Activated B cell treated with CpG ODN at 0.5 μM for 24 hours (primary cell): ENCODE measurements around the gene LTA. TPM values are rescaled to one million over a fixed set of nuclear protein-coding genes. Genes with fewer than 3 reads are reported as not detected.
A peak's percentile ranks its signal among the peaks of the same experiment; 100 is the strongest.

Source experiments
- ATAC-seq: fragments of 200-7000 bp; cut with Tn5 transposase; one replicate; pipeline ENCODE4 v1.10.0; 2021; ENCODE audit warnings: low read depth, mild to moderate bottlenecking, moderate library complexity
- CTCF ChIA-PET: fragments of 350-600 bp; sonication (Branson Sonifier 250); formaldehyde crosslinking; loops from one replicate; lab custom pipeline; 2021; ENCODE audit warnings: antibody characterized with exemption; lab: Charles Lee
- POLR2A ChIA-PET: fragments of 350-600 bp; sonication (Branson Sonifier 250); formaldehyde crosslinking; loops from one replicate; lab custom pipeline; 2021; ENCODE audit warnings: antibody characterized with exemption; lab: Charles Lee
- DNase-seq: peaks from one replicate; pipeline ENCODE4 v3.0.0; 2022
- H3K27ac Mint-ChIP-seq: one replicate; pipeline ENCODE4 v1.8.0; 2020; ENCODE audit warnings: mixed read lengths
- H3K27me3 Mint-ChIP-seq: one replicate; pipeline ENCODE4 v1.8.0; 2021; ENCODE audit warnings: mixed read lengths
- H3K36me3 Mint-ChIP-seq: one replicate; pipeline ENCODE4 v1.8.0; 2021; ENCODE audit warnings: low read depth, mixed read lengths
- H3K4me1 Mint-ChIP-seq: one replicate; pipeline ENCODE4 v1.8.0; 2021; ENCODE audit warnings: mixed read lengths
- H3K4me3 Mint-ChIP-seq: one replicate; pipeline ENCODE4 v1.8.0; 2020; ENCODE audit warnings: mild to moderate bottlenecking, mixed read lengths
- H3K9me3 Mint-ChIP-seq: one replicate; pipeline ENCODE4 v1.8.0; 2020; ENCODE audit warnings: mixed read lengths
- CTCF ChIP-seq: fragments of 200-600 bp; IDR thresholded peaks from one replicate; pipeline ENCODE4 v1.8.0; 2022; ENCODE audit warnings: antibody characterized with exemption, mild to moderate bottlenecking
- intact Hi-C: fragments of 100-400 bp; cut with micrococcal nuclease; formaldehyde crosslinking; loops from one replicate; pipeline ENCODE4 v1.15.1; 2024
- total RNA-seq: library from RNA; stranded (reverse); gene quantifications from 2 replicates; pipeline ENCODE4 v1.2.3, GENCODE V29; 2022

The LTA gene
- total RNA-seq = 60.4 and 66.0 TPM in 2 replicates

- intact Hi-C loops = loop anchor here (1.0 kb wide), 2 partner anchors 8 to 12 kb away; no protein-coding TSS in a partner anchor
- Mint-ChIP-seq H3K4me3 (peak within 1 kb of the TSS; percentile 98), H3K36me3 (peaks cover 39% of the 10 kb centered on the region), H3K27me3 (no peaks in the 10 kb centered on the region), H3K9me3 (no peaks in the 10 kb centered on the region), H3K27ac (peak within 1 kb of the TSS; percentile 99), H3K4me1 (peaks cover 97% of the 10 kb centered on the region)
- CTCF ChIA-PET = interaction anchor here (2.9 to 25.7 kb wide), 4 partner anchors 9 to 24 kb away, joined by 21 to 611 read pairs (median 305); partner anchors contain the start of genes ATP6V1G2, DDX39B, LST1 and LTB
- peak; percentile 43 for ATAC-seq
- DNase-seq = peak; percentile 72
- POLR2A ChIA-PET = interaction anchor here (0.6 to 25.3 kb wide), 9 partner anchors 9 to 111 kb away, joined by 3 to 1155 read pairs (median 51); partner anchors contain the start of genes DDX39B, LST1, LTB and NCR3
- TF ChIP-seq CTCF = no peak
Measured at GRCh38 chr6:31572041-31572911, at the start of gene LTA. LTA (plus strand) TSS chr6:31572289; CDS start chr6:31572743, 454 bp downstream.

GRCh38 chr6:31525553-31525931 lies 46.5 kb upstream of the LTA start:
- ChIA-PET POLR2A (no interaction called here), CTCF (no interaction called here)
- no peak for TF ChIP-seq CTCF
- no peaks in the 10 kb centered on the region for H3K4me1 Mint-ChIP-seq
- H3K4me3 Mint-ChIP-seq = no peak overlapping the region
- H3K9me3 Mint-ChIP-seq = no peaks in the 10 kb centered on the region
- ATAC-seq = no peak
- DNase-seq = no peak
- intact Hi-C loops = no loop called here
- no peaks in the 10 kb centered on the region for H3K27me3 Mint-ChIP-seq
- no peak overlapping the region for H3K27ac Mint-ChIP-seq
- peaks cover 17% of the 10 kb centered on the region for H3K36me3 Mint-ChIP-seq

- H3K4me3 Mint-ChIP-seq = no peak overlapping the region
- no peak overlapping the region for H3K27ac Mint-ChIP-seq
- ATAC-seq = no peak
- intact Hi-C loops = no loop called here
- peaks cover 22% of the 10 kb centered on the region for H3K36me3 Mint-ChIP-seq
- H3K9me3 Mint-ChIP-seq = no peaks in the 10 kb centered on the region
- no peaks in the 10 kb centered on the region for H3K27me3 Mint-ChIP-seq
- POLR2A ChIA-PET = interaction anchor here (1.3 kb wide), 1 partner anchor 31 kb away, joined by 4 read pairs; no protein-coding TSS in a partner anchor
- no peaks in the 10 kb centered on the region for H3K4me1 Mint-ChIP-seq
- CTCF ChIA-PET = interaction anchor here (1.0 kb wide), 1 partner anchor 159 kb away, joined by 3 read pairs; no protein-coding TSS in a partner anchor
- DNase-seq = no peak
- TF ChIP-seq CTCF = no peak
Measured at GRCh38 chr6:31525932-31526591, 46.0 kb upstream of the LTA start.

GRCh38 chr6:31528307-31528777 lies 43.7 kb upstream of the LTA start:
- no peak for ATAC-seq
- intact Hi-C loops = no loop called here

More at GRCh38 chr6:31528307-31528777, 43.7 kb upstream of the LTA start:
- no peak overlapping the region for H3K4me3 Mint-ChIP-seq
- ChIA-PET CTCF (no interaction called here), POLR2A (interaction anchor here (0.6 to 1.4 kb wide), 3 partner anchors 13 to 914 kb away, joined by 4 to 7 read pairs (median 5); partner anchors contain the start of gene DDX39B)
- no peak for TF ChIP-seq CTCF
- no peaks in the 10 kb centered on the region for H3K9me3 Mint-ChIP-seq
- peaks cover 3% of the 10 kb centered on the region for H3K4me1 Mint-ChIP-seq
- no peak for DNase-seq
- H3K27ac Mint-ChIP-seq = no peak overlapping the region
- H3K27me3 Mint-ChIP-seq = no peaks in the 10 kb centered on the region
- H3K36me3 Mint-ChIP-seq = peaks cover 42% of the 10 kb centered on the region
